Fibroblast of skin of abdomen (primary cell): ENCODE data around the gene ATP13A5. TPM values are rescaled to one million over a fixed set of nuclear protein-coding genes. Genes with fewer than 3 reads are reported as not detected.

Experiments
- DNase-seq: peaks from one replicate; pipeline ENCODE4 v3.0.0-alpha.2; 2013
- polyA plus RNA-seq, 2 experiments: library from polyadenylated mRNA; unstranded; fragments of 120-200 nt; gene quantifications; one replicate each; pipeline ENCODE4 v1.2.1, GENCODE V29; 2013; ENCODE audit not compliant: insufficient read length in 2 of 2

ATP13A5 gene, protein sequence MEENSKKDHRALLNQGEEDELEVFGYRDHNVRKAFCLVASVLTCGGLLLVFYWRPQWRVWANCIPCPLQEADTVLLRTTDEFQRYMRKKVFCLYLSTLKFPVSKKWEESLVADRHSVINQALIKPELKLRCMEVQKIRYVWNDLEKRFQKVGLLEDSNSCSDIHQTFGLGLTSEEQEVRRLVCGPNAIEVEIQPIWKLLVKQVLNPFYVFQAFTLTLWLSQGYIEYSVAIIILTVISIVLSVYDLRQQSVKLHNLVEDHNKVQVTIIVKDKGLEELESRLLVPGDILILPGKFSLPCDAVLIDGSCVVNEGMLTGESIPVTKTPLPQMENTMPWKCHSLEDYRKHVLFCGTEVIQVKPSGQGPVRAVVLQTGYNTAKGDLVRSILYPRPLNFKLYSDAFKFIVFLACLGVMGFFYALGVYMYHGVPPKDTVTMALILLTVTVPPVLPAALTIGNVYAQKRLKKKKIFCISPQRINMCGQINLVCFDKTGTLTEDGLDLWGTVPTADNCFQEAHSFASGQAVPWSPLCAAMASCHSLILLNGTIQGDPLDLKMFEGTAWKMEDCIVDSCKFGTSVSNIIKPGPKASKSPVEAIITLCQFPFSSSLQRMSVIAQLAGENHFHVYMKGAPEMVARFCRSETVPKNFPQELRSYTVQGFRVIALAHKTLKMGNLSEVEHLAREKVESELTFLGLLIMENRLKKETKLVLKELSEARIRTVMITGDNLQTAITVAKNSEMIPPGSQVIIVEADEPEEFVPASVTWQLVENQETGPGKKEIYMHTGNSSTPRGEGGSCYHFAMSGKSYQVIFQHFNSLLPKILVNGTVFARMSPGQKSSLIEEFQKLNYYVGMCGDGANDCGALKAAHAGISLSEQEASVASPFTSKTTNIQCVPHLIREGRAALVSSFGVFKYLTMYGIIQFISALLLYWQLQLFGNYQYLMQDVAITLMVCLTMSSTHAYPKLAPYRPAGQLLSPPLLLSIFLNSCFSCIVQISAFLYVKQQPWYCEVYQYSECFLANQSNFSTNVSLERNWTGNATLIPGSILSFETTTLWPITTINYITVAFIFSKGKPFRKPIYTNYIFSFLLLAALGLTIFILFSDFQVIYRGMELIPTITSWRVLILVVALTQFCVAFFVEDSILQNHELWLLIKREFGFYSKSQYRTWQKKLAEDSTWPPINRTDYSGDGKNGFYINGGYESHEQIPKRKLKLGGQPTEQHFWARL
- polyA plus RNA-seq (2013, experiment 1 of 2; ENCODE audit: insufficient read length) = not detected
- not detected for polyA plus RNA-seq (2013, experiment 2 of 2; ENCODE audit: insufficient read length)

DNA sequence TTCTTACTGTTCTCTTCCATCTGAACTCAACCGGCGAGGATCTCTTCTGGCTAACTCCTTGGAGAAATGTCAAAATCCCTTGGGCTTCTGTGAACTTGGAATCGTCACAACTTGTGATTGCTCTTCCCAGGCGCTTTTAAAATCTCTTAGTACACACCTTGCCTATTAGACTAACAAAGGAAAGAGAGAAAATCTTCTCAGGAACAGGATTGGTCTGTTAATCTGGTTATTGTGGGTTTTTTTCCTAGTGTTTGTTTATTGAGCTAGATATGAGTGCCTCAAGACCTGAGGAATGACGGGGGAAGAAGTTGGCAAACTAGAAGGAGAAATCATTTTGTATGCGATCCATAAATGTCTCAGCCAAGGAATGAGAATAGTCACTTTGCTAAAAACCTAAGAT is at the start of gene ATP13A5:
TSS of gene ATP13A5 (minus strand) at position 48 of the 400 bp plus-strand sequence. CDS start at position 20, 28 bp downstream.
- no peak for DNase-seq

DNA sequence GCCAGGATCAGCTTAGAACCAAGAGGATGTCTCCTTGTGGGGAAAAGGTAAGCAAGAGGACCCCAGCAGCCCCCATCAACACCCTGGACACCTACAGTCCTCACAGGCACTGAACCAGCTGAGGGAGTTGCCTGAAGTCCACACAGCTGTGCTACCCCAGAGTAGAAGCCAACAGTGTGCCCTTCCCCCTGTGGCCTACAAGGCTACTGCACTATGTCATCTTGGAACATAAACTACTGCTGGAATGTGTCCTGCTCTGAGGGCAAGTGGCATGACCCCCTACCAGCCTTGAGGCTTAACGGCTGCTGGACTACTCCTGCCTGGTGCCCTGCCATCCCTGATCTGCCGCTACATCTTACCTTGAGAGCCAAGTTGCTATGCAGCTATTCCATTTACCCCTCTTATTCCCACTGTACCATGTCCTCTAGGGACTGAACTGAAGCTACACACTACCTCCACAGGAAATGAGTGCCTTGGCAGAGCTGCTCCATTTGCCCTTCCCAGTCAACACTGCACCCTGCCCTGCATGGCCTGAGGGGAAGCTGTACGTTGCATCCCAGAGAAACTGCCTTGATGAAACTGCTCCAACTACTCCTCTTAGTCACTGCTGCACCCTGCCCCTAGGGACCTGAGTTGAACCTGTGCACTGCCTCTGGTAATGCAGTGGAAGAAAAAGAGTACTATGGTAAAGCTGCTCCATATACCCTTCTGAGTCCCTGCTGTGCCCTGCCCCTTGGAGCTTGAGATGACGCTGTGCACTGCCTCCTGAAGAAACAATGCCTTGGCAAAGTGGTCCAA is 40.2 kb upstream of the ATP13A5 start:
- DNase-seq = no peak

DNA sequence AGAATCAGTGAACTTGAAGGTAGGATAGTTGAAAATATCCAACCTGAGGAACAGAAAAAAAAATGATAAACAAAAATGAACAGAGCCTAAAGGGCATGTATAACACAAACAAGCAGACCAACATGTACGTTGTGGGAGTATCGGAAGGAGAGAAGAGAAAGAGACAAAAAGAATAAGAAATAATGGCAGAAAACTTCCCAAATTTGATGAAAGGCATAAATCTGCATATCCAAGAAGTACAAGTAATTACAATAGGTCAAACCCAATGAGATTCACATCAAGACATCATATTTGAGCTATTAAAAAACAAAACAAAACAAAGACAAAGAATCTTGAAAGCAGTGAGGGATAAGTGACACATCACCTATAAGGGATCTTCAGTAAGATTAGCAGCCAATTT is 38.1 kb upstream of the ATP13A5 start:
- DNase-seq = no peak

DNA sequence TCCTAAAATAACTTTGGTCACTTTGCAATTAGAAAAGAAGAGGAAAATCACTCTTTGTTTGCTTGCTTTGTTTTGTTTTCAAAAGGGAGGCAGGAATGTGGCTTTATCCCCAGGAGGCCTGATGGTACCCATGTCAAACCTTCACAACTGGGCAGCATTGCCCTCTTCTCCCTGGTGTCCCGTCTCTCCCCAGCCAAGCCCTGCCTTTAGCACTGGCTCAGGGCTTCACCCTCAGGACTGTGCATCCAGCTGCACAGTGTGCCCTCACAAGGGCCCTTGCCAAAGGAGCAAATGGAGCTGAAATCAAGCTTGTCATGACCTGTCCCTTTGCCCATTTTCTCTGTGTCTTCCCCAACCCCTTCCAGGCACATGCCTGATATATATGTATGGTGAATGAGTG is 29.1 kb upstream of the ATP13A5 start:
- DNase-seq = no peak

DNA sequence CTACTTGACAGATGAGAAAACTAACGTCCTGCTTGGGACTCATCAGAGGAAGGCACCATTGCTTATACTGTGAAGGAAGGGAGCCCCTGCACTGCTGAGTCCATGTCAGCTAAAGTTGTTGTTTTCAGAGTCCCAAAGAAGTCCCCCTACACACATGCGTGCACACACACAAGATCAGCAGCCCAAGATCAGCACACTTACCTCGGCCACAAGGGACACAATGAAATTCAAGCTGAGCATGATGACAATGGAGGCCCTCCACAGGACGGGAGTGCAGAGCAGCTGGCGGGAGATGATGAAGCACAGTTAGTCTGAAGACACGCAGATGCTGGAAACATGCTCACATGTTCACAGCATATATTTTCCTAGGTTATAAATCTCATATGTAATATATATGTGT is 28.6 kb upstream of the ATP13A5 start:
- no peak for DNase-seq

DNA sequence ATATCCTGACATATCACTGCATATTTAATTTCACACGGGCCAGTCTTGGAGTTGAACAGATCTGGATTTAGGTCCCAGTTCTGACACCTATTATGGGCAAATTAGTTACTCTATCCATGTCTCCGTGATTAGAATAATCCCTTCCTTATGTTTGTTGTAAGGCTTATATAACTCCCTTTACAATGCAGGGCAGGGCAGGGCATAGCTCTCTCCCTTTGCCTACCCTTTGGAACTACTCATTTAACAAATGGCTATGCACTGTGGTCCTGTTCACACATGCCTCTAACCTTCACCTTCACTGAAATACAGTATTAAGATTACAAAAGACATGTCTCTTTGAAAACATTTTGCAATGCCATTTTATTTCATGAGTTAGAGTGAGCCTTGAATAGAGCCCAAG is 24.8 kb upstream of the ATP13A5 start:
- DNase-seq = no peak

DNA sequence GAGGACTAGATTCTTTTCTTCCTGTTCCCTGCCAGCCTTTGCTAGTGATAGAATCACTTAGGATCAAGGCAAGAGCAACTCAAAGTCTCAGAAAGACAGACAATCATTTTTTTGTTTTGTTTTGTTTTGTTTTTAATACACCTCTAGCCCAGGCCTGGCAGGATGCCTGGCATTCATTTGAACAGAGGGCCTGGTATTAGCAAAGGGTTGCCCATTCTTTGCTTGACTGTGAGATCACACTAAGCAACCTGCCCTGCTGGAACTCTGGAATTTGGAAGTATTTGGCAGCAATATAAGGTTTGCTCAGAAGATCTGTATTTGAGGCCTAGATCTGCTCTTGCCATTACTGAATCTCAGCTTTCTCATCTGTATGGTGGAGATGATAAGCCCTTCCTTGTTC is 21.8 kb upstream of the ATP13A5 start:
- DNase-seq = no peak

DNA sequence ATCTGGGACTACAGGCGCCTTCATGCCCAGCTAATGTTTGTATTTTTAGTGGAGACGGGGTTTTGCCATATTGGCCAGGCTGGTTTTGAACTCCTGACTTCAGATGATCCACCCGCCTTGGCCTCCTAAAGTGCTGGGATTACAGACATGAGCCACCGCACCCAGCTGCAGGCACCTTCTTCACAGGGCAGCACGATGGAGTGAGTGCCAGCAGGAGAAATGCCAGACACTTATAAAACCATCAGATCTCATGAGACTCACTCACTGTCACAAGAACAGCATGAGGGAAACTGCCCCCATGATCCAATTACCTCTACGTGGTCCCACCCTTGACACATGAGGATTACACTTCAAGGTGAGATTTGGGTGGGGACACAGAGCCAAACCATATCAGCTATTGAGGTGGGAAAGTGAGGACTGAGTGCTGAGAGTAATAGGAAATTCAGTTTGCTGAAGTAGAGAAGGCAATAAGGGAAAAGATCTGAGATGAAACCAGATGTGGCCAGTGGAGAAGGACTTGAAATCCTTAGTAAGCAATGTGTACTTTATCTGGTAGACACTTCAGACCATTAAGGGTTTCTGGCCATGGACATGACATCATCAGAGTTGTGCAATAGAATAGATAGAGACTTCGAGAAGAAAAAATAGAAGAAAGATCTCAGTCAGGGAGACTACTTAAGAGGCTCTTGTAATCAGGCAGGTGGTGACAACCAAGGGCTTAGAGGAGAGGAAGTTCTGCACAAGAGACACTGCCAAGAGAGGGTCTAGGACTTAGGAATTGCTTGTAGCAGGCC is 18.1 kb upstream of the ATP13A5 start:
- DNase-seq = no peak

DNA sequence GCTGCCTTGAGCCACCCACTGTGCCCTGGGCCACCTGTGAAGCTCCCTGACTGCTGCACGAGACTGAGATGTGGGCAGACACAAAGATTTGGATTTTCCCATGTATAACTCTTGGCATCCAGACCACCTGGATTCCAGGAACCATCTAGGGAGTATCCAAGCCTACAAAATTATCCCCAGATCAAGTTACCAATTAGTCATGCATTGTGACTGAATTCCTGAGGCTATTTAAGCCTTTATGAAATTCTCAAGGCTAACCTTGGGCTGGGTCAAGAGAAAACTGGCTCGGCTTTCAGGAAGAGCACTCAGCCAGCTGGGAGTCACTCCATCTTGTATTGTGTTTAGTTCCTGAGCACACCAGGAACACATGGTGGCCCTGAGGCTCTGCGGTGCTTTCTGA is 13.3 kb upstream of the ATP13A5 start:
- DNase-seq = peak; percentile 6

DNA sequence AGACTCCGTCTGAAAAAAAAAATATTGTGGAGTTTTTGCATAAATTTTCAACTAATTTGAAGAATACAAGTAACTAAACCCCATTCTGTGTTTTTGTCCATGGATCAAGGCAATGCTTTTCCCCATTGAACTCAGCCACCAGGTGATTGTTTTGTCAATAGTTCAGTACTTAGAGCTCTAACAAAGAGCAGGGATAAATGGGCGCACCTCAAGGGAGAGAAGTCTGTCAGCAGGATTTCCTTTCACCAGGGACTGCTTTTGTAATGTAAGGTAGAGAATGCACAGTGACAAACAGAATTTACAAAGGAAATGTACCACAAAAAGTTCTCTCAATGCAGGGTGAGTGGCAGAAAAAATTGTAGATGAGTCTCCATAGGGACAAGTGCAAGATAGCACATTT is 10.8 kb upstream of the ATP13A5 start:
- no peak for DNase-seq

DNA sequence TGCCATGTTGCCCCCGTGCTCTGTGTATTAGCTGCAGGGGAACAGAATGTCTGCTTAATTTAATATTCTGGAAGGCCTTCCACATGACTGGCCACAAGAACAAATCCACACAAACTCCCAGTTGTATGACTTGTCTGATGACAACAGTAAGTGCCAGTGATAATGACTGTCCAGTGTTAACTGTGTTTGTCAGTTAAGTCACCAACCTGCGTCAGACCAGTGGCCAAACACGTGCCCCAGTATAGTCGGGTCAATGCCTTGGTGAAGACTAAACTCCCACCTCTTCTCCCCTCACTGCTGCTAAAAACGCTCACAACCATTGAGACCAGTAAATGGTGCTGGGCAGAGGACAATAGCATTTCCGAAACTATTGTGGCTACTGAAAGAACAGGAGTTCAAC is 9.8 kb upstream of the ATP13A5 start:
- no peak for DNase-seq

DNA sequence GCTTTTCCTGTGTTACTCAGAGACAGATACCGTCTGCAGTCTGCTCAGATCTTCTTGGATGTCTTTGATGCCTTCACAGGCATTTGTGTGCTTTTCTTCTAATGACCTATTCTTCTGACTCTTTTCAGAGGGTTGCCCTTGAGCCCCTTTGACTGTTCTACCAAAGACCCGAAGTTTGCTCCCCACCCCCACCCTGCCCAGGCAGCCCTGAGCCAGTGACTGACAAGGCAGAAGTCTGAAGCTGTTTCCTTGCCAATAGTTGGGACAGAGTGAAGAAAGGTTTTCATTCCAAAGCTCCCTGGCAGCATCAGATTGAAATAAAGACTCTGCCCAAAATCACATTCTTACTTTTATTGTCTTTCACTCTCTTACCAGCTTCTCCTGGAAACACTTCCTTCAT is 9.0 kb upstream of the ATP13A5 start:
- DNase-seq = no peak

DNA sequence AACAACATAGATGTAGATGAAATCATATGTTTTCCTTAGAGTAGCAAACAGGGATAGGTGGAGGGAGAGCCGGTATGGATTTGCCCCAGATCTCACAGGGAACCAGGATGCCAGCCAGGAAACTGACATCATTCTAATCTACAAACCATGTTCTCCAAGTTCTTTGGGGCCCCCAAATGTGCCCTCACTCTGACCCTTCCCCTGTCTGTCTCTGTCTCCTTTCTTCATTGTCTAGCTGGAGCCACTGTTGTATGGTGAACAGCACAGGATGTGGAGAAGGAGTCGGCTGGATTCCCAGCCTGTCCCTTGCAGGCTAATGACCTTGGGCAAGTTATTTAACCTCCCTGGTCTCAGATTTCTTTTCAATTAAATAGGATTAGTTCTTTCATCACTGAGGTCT is 962 bp downstream of the ATP13A5 start:
- DNase-seq = no peak

DNA sequence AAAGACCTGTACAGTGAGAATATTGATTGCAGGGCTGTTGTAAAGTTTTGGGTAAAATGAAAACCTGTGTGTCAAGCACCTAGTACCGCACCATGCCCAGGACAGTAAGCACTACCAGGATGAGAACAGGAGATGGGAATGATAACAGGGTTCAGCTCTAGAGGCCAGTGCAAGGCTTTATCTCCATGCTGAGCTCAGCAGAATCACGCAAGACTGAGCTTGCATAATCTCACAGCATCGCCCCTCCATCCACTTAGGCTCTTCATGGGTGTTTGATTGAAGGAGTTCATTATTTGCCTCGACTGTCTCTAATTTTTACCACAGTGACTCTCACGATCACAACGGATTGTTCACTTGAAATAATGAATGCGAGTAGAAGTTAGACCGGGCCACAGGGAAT is 2.9 kb downstream of the ATP13A5 start:
- DNase-seq = no peak

DNA sequence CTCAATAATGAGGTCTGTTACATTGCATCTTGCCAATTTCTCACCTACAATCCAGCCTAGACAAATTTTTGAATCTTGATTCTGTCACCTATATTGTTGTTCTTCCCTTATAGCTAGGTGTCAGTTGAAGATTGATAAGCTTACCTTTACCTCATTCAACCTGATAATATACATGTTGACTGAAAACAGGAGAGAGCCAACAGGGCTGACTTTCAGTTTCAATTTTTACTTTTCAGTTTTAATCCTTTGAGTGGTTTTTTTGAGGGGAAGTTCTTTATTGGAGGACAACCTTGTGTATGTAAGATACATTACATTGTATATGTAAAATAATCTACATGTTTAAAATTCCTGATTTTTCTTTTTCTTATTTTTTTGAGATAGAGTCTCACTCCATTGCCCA is 5.8 kb downstream of the ATP13A5 start:
- no peak for DNase-seq

DNA sequence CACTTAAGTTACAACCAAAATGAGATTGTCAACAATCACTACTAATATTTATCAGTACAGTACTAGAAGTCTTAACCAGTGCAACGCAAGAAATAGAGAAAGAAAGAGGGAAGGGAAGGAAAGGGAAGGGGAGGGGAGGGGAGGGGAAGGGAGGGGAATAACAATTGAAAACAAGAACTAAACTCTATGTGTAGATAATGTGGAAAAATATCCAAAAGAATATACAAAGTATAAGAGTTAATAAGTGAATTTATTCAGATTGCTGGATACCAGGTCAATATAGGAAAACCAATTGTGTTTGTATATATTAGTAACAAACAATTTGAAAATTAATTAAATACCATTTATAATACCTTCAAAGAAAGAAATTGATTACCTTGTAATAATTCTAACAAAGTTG is 10.7 kb downstream of the ATP13A5 start:
- DNase-seq = no peak

DNA sequence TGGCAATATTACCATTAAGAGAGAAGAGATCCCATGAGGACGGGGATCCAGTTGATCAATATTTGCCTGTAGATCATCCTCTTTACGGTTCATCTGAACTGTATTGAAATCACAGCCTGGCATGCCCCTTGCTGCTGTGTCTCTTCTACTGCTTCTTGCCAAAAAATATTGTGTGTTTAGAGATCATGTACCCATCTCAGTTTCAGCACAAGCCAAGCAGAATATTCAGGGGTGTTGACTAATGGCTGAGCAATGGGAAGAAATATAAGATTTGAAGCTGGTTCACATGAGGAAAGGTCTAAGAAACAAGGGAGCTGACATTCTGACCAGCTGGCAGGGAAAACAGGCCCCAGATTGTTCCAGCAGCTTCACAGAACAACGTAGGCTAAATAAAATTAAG is 21.3 kb downstream of the ATP13A5 start:
- DNase-seq = no peak

DNA sequence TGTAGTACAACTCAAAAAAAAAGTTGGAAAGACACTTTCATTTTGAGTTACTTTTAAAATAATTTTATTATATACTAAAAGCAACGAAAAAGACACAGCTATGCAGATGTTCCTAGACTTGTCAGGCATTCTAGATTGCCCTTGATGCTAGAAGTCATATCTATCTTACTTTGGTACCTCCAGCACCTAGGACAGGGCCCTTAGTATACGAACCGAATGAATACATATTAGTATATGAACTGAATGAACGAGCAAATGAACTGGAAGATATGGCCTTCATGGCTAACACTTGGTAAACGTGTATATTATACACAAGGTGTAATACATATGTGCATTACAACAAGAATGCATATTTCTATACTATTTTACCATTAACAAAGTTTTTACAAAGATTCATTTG is 24.1 kb downstream of the ATP13A5 start:
- no peak for DNase-seq

DNA sequence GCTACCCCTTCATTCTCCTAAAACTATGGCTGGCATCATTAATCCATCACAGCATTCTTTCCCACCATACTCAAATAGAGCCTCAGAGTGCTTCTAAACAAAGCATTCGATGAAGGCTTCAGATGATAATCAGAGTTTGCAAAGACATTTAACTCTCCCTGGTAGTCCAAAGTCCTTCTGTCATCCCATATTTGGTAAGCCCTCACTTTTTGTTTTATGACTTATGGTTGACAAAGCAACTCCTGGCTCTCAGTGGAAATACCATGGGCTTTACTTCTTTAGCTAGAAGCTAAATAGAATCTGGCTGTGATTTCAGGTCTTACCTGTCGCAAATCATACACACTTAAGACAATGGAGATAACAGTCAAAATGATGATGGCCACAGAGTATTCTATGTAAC is 27.8 kb downstream of the ATP13A5 start:
- no peak for DNase-seq

DNA sequence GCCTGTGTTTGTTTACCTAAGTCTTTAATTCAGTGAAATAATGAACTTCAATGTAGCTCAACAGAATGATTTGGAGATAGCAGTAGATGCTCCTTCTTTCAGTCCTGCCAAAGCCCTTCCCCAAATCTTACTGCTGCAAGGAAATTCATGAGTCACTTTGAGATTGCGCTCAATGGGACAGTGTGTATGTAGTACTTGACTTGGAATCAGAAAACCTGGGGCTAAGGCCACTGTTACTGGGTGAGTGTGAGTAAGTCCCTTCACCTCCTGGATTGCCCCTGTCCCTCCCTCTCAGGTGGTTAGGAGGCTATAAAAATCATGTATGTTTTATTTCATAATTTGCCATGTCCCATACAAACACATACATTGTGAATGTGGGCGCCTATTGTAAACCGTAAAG is 29.9 kb downstream of the ATP13A5 start:
- no peak for DNase-seq
